ENCODE measurements around the gene SNX32. TPM values are rescaled to one million over a fixed set of nuclear protein-coding genes. Genes with fewer than 3 reads are reported as not detected.

SNX32 gene
- total RNA-seq, 2 donors from 2014 or later = 0.52 to 1.0 TPM

DNA sequence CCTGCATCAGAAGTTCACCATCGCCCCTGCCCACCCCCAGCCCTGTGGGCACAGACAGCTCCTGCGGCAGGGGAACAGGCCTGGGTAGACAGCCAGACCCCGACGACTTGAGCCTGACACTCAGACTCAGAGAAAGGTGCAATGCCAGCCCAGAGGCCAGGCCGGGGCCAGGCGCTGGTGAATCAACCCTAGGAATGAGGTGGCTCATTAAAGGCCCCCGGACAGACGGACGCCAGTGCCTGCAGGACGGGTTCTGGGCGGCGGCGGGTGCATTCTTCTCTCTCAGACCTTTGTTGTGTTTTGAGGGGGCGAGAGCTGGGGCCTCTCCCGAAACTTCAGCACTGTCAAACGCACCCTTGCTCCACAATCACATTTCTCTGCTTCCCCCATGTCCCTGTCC lies 41.3 kb upstream of the SNX32 start:
- H3K27me3 Mint-ChIP-seq = peaks cover 2 to 13% of the 10 kb centered on the region in 2 donors

DNA sequence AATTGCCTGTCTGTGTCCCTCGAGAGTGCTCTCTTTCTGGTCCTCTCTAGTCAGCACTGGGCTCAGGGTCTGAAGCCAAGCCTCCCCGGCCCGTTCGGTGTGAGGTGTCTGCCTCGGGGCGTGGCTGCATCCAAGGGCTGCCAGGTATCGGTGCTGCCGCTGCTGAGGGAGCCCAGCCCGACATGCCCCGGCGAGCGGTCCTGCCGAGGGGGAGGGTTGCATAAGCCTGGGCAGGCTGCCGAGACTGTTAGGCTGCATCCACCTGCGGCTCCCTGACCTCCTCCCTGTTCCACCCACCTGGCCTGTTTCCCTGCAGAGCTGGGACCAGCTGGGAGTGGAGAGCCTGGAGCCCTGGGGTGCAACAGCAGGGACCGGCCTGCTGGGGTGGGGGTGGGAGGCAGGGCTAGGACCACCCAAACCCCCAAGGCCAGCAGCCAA lies 40.6 kb upstream of the SNX32 start:
- ATAC-seq (no peak), DNase-seq (ENCODE audit: low spot score) (no peak)
- Mint-ChIP-seq H3K9me3 (no peaks in the 10 kb centered on the region), H3K27ac (peak overlapping the region in 1 of 2 donors; percentile 86), H3K4me3 (no peak overlapping the region), H3K4me1 (ENCODE audit: low read depth in 2 of 2) (peaks cover 1 to 17% of the 10 kb centered on the region in 2 donors), H3K27me3 (peaks cover 0 to 11% of the 10 kb centered on the region in 2 donors), H3K36me3 (no peaks in the 10 kb centered on the region)

More for the DNA sequence above, 41.3 kb upstream of the SNX32 start:
- ATAC-seq (no peak), DNase-seq (ENCODE audit: low spot score) (no peak)
- H3K9me3 Mint-ChIP-seq = no peaks in the 10 kb centered on the region
- H3K36me3 Mint-ChIP-seq = no peaks in the 10 kb centered on the region
- H3K4me3 Mint-ChIP-seq = no peak overlapping the region
- peak overlapping the region in 1 of 2 donors; percentile 86 for H3K27ac Mint-ChIP-seq
- peaks cover 4 to 20% of the 10 kb centered on the region in 2 donors for H3K4me1 Mint-ChIP-seq (ENCODE audit: low read depth in 2 of 2)

GRCh38 chr11:65793625-65794400 lies 40.0 kb upstream of the SNX32 start:
- H3K9me3 Mint-ChIP-seq = no peaks in the 10 kb centered on the region
- no peak overlapping the region for H3K27ac Mint-ChIP-seq
- DNase-seq (ENCODE audit: low spot score) (no peak), ATAC-seq (no peak)
- no peaks in the 10 kb centered on the region for H3K36me3 Mint-ChIP-seq
- H3K4me3 Mint-ChIP-seq = no peak overlapping the region
- peaks cover 2 to 7% of the 10 kb centered on the region in 2 donors for H3K27me3 Mint-ChIP-seq
- H3K4me1 Mint-ChIP-seq (ENCODE audit: low read depth in 2 of 2) = peaks cover 0 to 15% of the 10 kb centered on the region in 2 donors

GRCh38 chr11:65794570-65795510 lies 38.9 kb upstream of the SNX32 start:
- H3K9me3 Mint-ChIP-seq = no peaks in the 10 kb centered on the region
- H3K27ac Mint-ChIP-seq = no peak overlapping the region
- peaks cover 0 to 15% of the 10 kb centered on the region in 2 donors for H3K4me1 Mint-ChIP-seq (ENCODE audit: low read depth in 2 of 2)

GRCh38 chr11:65796726-65797601 lies 36.8 kb upstream of the SNX32 start:
- Mint-ChIP-seq H3K27me3 (peaks cover 4 to 8% of the 10 kb centered on the region in 2 donors), H3K36me3 (no peaks in the 10 kb centered on the region), H3K4me3 (no peak overlapping the region), H3K4me1 (ENCODE audit: low read depth in 2 of 2) (peaks cover 0 to 3% of the 10 kb centered on the region in 2 donors), H3K27ac (no peak overlapping the region), H3K9me3 (no peaks in the 10 kb centered on the region)
- DNase-seq (ENCODE audit: low spot score) (no peak), ATAC-seq (no peak)

More at GRCh38 chr11:65794570-65795510, 38.9 kb upstream of the SNX32 start:
- no peak for ATAC-seq
- no peak for DNase-seq (ENCODE audit: low spot score)
- H3K36me3 Mint-ChIP-seq = no peaks in the 10 kb centered on the region
- H3K27me3 Mint-ChIP-seq = peaks cover 4 to 8% of the 10 kb centered on the region in 2 donors
- H3K4me3 Mint-ChIP-seq = no peak overlapping the region

GRCh38 chr11:65797711-65798110 lies 36.1 kb upstream of the SNX32 start:
- Mint-ChIP-seq H3K27me3 (peaks cover 4 to 8% of the 10 kb centered on the region in 2 donors), H3K9me3 (no peaks in the 10 kb centered on the region), H3K27ac (no peak overlapping the region), H3K4me1 (ENCODE audit: low read depth in 2 of 2) (no peaks in the 10 kb centered on the region), H3K36me3 (no peaks in the 10 kb centered on the region), H3K4me3 (no peak overlapping the region)
- DNase-seq (ENCODE audit: low spot score) (no peak), ATAC-seq (no peak)

DNA sequence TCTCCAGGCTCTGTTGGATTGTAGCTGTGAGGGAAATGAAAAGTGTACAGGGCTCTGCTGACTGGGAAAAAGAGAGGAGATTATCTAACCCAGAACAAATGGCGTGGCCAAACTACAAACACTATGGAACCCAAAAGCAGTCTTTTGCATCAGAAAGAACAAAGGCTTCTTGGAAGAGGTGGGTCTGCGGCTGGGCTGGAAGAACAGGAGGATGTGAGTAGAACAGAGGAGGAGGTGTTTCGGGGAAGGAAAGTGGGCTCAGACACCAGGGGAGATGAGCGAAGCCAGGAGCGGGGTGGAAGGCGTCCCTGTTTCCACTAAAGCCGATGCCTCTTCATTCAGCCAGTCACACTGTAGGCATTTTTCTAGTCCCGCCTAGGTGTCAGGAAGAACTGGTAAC lies 34.9 kb upstream of the SNX32 start:
- Mint-ChIP-seq H3K9me3 (no peaks in the 10 kb centered on the region), H3K36me3 (no peaks in the 10 kb centered on the region), H3K4me3 (no peak overlapping the region), H3K4me1 (ENCODE audit: low read depth in 2 of 2) (no peaks in the 10 kb centered on the region), H3K27me3 (peaks cover 8 to 13% of the 10 kb centered on the region in 2 donors), H3K27ac (no peak overlapping the region)
- DNase-seq (ENCODE audit: low spot score) (no peak), ATAC-seq (no peak)

- DNase-seq (ENCODE audit: low spot score) = no peak
- H3K27ac Mint-ChIP-seq = no peak overlapping the region
- no peaks in the 10 kb centered on the region for H3K4me1 Mint-ChIP-seq (ENCODE audit: low read depth in 2 of 2)
- ATAC-seq = peak in 1 of 2 donors; percentile 24
- no peaks in the 10 kb centered on the region for H3K36me3 Mint-ChIP-seq
- H3K9me3 Mint-ChIP-seq = no peaks in the 10 kb centered on the region
- no peak overlapping the region for H3K4me3 Mint-ChIP-seq
- H3K27me3 Mint-ChIP-seq = peaks cover 8 to 16% of the 10 kb centered on the region in 2 donors
Observed at GRCh38 chr11:65801153-65801987, 32.4 kb upstream of the SNX32 start.

DNA sequence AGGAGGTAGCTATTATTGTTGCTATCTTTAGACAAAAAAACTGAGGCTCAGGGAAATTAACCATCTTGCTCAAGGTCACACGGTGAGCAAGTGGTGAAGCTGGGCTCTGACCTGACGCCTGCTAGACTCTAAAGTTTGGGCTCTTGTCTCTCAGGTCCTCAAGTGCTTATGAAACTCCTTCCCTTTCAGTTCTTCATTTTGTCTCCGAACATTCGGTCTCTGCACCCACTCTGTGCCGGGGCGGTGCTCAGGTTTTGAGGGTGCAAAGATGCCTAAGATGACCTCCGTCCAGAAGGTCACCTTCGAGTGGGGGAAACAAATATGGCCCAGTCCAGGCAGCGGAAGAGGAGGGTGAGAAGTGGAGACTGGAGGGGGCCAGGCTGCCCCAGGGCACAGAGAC lies 30.9 kb upstream of the SNX32 start:
- DNase-seq (ENCODE audit: low spot score) = no peak
- H3K27ac Mint-ChIP-seq = no peak overlapping the region

GRCh38 chr11:65803797-65804492 lies 29.8 kb upstream of the SNX32 start:
- Mint-ChIP-seq H3K4me1 (ENCODE audit: low read depth in 2 of 2) (no peaks in the 10 kb centered on the region), H3K27me3 (peaks cover 3 to 20% of the 10 kb centered on the region in 2 donors), H3K9me3 (no peaks in the 10 kb centered on the region), H3K36me3 (no peaks in the 10 kb centered on the region), H3K27ac (no peak overlapping the region), H3K4me3 (no peak overlapping the region)
- DNase-seq (ENCODE audit: low spot score) (no peak), ATAC-seq (peak in 1 of 2 donors; percentile 27)

More for the DNA sequence above, 30.9 kb upstream of the SNX32 start:
- Mint-ChIP-seq H3K36me3 (no peaks in the 10 kb centered on the region), H3K4me1 (ENCODE audit: low read depth in 2 of 2) (no peaks in the 10 kb centered on the region), H3K4me3 (no peak overlapping the region), H3K9me3 (no peaks in the 10 kb centered on the region), H3K27me3 (peaks cover 8 to 19% of the 10 kb centered on the region in 2 donors)
- ATAC-seq = no peak

- Mint-ChIP-seq H3K4me1 (ENCODE audit: low read depth in 2 of 2) (no peaks in the 10 kb centered on the region), H3K4me3 (no peak overlapping the region), H3K27ac (no peak overlapping the region), H3K36me3 (no peaks in the 10 kb centered on the region), H3K9me3 (no peaks in the 10 kb centered on the region), H3K27me3 (peaks cover 0 to 20% of the 10 kb centered on the region in 2 donors)
- no peak for ATAC-seq
- no peak for DNase-seq (ENCODE audit: low spot score)
Observed at GRCh38 chr11:65806979-65807378, 26.8 kb upstream of the SNX32 start.

DNA sequence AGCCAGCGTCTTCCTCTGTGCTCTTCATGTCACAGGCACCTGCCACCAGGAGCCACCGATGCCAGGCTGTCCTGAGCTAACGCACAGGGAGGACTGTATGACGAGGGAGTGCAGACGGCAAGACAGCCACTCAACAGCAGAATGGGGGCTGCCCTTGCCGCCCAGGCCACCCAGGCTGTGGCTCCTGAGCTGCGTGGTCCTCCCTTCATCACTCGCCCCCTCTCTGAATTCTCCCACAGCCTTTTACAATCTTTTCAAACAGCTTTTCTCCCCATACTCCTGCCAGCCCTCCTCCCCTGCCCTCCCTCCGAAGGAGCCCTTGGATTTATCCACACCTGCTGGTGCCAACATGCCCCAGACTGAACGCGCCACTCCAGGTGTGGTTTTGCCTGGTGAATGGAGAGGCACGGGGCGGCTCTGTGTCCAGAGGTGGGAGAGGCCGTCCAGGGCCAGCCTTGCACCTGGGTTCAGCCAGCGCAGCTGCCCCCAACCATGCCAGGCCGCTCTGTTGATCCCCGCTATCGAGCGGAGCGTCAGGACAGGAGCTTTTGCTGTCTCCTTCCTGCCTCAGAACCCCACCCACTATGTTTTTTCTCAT lies 24.9 kb upstream of the SNX32 start:
- no peaks in the 10 kb centered on the region for H3K36me3 Mint-ChIP-seq
- no peak for DNase-seq (ENCODE audit: low spot score)
- peaks cover 0 to 11% of the 10 kb centered on the region in 2 donors for H3K27me3 Mint-ChIP-seq

More for the DNA sequence above, 24.9 kb upstream of the SNX32 start:
- Mint-ChIP-seq H3K4me3 (no peak overlapping the region), H3K27ac (no peak overlapping the region), H3K9me3 (no peaks in the 10 kb centered on the region), H3K4me1 (ENCODE audit: low read depth in 2 of 2) (no peaks in the 10 kb centered on the region)
- ATAC-seq = no peak

All from natural killer cell treated with Interleukin-12 subunit alpha and Interleukin-12 subunit beta and Interleukin-15 and Interleukin-18, amount 100 ng/mL, for 72 hours (primary cell).